CD4-positive, alpha-beta T cell treated with Interleukin-6 at 100 ng/mL for 8 hours (primary cell): ENCODE results near the gene CHPT1.
A peak's percentile ranks its signal among the peaks of the same experiment; 100 is the strongest.
"Not testable (repeated sequence)": the region's sequence is repeated elsewhere in the genome, so short reads cannot be mapped to it uniquely, and the experiment has no call there.

ENCODE experiments used
- DNase-seq: peaks from one replicate; pipeline ENCODE4 v3.0.0-alpha.2; 2020; ENCODE audit warnings: mixed read lengths, low spot score

The CHPT1 gene

DNA sequence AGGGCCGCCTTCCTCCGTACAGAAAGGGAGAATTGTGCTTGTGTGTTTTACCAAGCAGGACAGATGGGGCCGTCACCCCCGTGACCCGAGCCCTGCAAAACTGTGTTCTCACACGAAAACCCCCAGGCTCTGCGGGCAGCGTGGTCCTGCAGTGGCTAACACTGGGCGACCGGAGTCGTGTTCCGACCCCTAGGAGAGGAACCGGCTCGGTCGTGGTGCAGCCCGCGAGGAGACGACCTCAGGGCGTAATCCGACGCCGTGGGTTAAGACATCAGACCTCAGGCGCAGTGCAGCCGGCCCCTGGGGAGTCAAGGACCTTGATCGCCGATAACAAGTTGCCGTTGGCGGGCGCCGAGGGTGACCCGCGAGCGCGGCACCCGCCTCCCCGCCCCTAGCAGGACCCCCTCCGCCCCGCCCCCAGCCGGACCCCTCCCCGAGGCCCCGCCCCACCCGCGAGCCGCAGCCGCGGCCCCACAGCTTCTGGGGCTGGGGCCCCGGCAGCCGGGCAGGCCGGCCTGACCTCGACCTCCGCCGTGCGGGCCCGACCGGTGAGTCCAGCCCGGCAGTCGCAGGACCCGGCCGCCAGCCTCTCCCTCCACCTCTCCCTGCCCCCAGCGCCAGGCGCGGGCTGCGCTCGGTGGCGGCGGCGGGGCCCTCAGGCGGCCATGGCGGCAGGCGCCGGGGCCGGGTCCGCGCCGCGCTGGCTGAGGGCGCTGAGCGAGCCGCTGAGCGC, at the start of gene CHPT1:
TSS of gene CHPT1 (plus strand) at position 444 of the 733 bp plus-strand sequence. CDS start at position 666, 222 bp downstream.
- peak; percentile 62 for DNase-seq

DNA sequence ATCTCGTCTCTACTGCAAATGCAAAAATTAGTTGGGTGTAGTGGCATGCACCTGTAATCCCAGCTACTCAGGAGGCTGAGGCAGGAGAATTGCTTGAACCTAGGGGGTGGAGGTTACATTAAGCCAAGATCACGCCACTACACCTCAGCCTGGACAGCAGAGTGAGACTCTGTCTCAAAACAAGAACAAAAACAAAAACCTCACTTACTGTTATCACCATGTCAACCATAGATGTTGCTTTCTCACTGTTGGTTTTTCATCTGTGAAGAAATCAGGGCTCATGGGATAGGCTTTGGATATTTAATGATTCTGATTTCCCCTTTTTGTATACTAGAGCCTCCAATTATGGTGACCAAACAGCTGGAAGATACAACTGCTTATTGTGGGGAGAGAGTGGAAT, 49.7 kb upstream of the CHPT1 start:
- no peak for DNase-seq

DNA sequence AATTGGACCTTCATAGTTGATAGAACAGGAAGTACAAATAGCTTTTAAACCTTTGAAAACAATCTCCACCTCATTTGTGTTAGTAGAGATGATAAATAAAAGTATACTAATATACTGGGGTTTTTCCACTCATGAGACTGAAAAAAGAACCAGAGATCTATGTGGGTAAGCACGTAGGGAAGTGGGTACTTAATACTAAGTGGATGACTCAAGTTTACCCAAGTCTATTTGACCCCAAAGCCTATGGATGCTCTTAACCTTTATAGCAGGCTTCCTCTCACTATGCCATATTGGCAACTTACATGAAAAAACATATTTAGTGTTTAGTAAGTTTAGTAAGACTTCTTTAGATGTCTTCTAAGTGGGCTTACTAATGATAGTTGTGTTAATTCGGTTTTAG, 49.2 kb upstream of the CHPT1 start:
- no peak for DNase-seq

DNA sequence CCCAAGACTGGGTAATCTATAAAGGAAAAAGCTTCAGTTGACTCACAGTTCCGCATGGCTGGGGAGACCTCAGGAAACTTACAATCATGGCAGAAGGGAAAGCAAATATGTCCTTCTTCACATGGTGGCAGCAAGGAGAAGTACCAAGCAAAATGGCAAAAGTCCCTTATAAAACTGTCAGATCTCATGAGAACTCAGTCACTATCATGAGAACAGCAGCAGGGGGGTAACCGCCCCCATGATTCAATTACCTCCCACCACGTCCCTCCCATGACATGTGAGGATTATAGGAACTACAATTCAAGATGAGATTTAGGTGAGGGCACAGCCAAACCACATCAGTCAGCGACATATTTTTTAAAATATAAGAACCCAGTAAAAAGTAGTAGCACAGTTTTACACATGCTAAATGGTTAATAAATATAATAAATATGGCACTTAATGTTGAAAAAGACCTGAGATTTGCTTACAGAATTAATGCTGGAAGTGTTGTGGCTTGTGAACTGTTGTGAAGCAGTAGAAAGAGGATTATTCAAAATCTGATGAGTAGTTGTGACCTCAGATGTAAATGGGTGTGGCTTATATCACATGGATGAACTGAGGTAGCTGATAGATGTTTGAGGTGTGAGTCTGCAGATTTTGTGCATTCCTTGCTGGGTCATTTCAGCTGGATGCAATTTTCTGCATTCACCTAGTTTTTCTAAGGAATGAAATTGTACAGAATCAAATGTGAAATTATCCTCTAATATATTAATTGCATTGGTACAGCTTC, 46.9 kb upstream of the CHPT1 start:
- DNase-seq = no peak

DNA sequence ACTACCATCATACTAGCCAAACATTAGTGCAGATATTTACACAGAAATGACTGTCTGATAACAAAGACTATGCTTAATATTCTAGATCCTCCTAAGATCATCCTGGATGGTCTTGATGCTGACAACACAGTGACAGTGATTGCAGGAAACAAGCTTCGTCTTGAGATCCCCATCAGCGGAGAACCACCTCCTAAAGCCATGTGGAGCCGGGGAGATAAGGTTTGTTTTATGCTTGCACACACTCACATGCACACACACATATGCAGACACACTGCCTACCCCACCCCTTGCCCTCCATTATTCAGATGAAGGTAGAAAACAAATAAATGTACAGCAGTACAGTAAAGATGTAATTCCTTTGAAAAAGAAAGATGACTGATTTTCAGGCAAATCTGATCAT, 44.4 kb upstream of the CHPT1 start:
- no peak for DNase-seq

DNA sequence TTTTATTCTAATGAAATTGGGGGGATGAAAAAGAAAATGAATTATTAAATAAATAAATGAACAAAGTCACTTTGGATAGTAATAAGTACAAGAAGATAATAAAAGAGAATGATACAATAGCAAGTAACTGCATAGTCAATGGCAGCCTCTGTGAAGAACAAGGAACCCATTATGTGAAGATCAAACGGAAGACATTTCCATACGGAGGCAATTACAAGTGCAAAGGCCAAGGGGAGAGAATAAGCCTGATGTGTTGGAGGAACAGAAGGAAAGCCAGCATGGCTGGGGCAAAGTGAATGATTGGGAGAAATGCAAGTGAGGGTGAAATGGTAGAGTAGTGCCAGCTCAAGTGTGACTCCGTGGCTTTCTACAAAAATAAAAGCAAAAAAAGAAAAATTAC, 43.9 kb upstream of the CHPT1 start:
- DNase-seq = no peak

DNA sequence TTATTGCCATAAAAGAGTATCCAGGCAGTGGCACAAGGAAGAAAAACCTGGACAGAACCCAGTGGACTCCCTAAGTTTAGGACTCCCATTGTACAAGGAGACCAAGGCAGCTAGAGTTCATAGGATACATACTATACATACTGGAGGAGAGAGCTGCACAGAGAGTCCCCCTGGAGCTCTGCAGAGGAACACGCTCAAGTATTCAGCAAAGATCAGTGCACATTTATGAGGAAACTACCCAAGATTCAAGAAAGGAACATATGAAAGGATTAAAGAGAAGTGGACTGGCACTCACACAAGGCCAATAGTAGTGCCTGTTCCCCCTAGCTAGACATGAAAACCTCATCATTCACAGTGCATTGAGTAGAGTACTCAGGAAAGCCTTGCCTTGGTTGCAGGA, 43.0 kb upstream of the CHPT1 start:
- no peak for DNase-seq

DNA sequence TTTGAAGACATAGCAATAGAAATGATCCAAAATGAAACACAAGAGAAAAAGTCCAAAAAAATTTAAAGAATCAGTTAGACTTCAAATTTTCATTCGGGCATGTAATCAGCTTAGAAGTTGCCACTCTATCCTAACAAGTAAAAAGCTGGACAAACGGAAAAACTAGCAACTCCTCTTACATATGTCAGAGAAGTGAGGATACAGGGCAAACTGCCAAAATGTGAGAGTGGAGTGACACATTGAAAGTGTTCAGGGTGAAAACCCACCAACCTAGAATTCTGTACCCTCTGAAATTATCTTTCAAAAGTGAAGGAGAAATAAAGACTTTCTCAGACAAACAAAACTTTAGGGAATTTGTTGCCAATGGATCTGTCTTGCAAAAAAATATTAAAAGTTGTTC, 42.0 kb upstream of the CHPT1 start:
- no peak for DNase-seq

DNA sequence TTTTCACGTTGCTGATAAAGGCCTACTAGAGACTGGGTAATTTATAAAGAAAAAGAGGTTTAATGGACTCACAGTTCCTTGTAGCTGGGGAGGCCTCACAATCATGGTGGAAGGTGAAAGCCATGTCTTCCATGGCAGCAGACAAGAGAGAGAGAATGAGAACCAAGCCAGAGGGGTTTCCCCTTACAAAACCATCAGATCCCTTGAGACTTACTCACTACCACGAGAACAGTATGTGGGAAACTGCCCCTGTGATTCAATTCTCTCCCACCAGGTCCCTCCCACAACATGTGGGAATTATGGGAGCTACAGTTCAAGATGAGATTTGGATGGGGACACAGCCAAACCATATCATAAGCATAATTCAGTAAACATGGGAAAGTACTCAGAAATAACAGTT, 36.8 kb upstream of the CHPT1 start:
- DNase-seq = not testable (repeated sequence)

DNA sequence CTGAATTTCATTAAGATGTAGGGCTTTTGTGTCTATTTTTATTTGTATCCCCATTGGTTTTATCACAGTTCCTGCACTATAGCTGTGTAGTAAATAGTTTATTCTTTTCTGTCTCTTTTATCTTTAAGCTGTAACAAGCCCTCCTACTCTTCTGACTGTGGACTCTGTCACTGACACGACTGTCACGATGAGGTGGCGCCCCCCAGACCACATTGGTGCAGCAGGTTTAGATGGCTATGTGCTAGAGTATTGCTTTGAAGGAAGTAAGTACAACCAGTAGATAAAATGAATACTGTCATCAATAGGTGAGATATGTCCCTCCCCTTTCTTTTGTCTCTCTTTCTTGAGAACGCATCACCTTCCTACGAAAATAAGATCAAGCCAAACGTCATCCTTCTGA, 34.1 kb upstream of the CHPT1 start:
- no peak for DNase-seq

DNA sequence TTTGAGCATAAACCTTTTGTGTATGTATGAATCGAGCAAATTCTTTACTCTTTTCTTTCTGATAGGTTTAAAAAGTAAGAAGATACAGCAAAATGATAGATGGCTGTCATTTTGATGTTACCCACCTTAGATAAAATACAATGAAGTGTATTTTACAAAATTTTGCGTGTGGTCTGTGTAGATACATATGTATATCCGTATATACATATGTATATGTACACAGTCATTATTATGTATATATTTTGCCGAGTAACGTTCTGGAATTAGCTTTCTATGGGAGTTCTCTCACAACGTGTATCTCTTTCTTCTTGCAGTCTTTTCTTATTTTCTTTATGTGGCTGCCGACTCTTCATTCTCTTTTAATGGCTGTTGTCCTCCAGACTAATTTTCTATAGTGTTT, 32.4 kb upstream of the CHPT1 start:
- DNase-seq = no peak

DNA sequence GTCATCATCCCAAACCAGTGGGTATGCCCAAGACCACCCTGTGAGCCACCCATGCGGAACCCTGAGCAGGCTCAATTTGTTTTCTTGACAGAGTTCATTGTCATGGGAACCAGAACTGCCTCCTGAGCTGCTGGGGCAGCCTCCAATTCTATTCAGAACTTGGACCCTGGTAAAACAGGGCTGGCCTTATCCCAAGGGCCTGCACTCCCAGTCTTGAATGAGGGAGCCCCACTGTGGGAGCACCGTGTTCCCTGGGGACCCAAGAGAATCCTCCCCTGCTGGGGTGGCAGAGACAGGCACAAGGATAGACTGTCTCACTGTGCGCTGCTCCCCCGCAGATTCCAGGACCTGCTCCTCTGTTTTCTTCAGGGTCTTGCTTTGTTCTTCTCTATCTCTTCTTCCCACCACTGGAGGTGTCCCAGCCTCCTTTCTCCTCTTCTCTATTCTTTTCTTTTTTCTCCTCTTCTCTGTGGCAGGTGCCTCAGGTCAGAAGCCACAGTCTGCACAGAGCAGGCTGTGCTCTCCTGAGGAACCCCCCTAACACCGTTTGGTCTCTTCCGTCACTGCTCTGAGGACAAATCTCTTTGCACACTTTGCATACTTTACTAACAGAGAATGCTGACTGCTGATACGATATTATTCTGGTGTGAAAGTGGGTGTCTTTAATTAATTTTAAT, 31.2 kb upstream of the CHPT1 start:
- no peak for DNase-seq

DNA sequence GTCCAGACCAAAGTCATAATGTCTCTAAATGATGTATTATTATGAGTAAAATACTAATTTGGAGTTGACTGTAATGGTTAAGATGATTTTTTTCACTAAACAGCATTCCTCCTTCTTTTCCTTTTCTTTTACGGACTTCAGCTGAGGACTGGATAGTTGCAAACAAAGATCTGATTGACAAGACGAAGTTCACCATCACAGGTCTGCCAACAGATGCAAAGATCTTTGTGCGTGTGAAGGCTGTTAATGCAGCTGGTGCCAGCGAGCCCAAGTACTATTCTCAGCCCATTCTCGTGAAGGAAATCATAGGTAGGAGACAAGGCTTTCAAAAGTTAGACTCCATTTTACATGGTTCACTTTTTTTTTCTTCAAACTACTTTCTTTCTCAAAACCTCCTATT, 29.8 kb upstream of the CHPT1 start:
- no peak for DNase-seq

DNA sequence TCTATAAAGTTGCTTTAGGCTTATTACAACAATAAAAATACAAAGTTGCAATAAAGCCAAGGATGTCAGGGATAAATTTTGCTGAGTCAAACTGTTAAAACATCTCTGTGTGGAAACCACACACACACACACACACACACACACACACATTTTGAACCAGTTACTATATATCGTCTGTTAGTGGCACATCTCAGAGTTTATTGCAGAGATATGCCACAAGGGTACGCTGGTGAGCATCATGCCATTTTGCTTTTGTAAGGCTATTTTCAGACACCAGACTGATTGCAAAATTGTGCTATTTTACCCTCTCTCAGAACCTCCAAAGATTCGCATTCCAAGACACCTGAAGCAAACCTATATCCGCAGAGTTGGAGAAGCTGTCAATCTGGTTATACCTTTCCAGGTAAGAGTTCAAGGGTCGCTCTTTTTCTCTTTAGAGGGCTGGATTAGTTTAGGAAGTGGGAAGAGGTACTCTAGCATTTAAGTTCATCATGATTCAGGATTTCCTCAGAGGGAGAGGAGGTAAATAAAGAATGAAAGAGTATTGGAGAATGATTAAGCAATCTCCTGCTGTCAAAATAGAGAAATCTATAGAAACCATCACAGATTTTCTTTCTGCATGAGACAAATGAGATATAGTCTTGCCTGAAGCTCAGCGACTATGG, 27.3 kb upstream of the CHPT1 start:
- peak; percentile 38 for DNase-seq

DNA sequence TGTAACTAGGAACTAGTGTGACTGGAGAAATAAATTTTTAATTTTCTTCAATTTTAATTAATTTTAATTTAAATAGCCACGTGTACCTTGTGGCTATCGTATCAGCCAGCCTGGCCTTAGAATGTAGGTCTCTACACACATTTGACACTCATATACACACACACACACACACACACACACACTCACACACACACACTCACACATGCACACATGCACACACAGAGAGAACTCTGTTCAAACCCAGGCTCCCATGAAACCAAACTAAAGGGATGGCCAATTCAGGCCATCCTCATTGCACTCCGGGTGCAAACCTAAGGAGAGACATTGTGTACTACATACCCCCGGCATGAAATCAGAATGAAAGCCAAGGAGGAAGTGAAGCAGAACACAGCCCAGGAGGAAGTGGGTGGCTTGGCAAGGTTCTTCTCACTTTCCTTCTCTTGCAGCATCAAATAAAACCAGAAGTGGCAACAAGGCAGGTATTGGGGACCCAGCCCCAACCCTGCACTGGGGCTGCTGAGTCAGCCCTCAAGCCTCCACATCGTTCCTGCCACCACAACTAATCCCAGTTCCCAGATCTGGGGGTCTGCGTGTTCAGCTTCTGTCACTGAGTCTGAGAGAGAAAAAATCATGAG, 26.2 kb upstream of the CHPT1 start:
- peak; percentile 55 for DNase-seq

DNA sequence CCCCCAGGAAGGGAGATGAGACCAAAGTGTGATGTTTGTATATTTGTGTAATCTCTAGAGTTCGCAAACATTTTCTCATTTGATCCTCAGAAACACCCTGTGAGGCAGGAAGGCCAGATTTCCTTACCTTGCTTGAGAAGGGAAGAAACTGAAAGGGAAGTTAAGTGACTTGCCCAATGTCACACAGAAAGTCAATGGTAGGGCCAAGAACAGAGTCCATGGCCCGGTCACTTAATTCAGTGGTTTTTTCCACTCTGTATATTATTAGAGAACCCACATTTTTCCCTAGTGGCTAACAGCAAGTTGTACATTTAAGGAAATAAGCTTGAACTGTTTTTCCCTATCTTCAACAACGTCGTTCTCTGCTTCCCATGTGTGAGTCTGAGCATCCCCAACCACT, 25.6 kb upstream of the CHPT1 start:
- DNase-seq = no peak

DNA sequence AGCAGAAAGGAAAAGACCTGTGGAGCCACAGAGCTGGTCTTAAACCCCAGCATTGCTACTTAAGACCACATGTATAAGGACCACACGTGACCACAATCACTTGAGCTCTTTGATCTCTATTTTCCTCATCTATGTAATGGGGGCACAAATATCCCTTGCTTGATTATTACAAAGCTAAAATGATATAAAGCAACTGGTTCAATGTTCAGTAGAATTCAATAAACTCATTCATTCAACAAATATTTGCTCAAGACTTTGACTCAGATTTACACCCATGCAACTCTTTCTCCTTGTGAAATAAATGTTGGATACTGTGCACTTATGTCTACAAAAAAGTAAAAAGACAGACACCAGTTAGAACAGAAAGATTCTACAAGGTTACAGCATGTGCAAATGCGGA, 21.9 kb upstream of the CHPT1 start:
- DNase-seq = no peak

DNA sequence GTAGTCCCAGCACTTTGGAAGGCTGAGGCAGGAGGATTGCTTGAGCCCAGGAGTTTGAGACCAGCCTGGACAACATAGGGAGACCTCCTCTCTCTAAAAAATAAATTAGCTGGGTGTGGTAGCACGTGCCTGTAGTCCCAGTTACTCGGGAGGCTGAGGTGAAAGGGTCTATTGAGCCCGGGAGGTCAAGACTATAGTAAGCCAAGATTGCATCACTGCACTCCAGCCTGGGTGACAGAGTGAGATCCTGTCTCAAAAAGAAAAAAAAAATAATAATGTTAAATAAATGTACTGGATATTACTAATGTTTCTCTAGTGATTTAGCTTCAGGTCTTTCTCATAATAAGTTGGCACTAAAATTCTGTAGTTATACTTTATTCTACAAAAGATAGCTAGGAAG, 20.9 kb upstream of the CHPT1 start:
- not testable (repeated sequence) for DNase-seq

DNA sequence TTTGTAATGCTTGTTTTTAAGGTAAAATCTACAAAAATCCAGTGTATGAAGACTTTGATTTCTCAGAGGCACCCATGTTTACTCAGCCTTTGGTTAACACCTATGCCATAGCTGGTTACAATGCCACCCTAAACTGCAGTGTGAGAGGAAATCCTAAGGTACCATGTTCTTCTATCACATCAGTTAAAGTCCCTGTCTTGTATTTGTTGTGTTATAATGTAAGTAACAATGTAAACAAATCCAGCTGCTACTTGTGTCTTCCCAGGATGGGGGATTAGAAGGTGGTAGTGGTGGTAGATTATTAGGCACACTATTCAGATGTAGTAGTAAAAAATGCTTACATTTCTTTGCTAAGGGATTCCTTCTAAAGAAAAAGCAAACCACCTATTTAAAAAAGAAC, 19.4 kb upstream of the CHPT1 start:
- no peak for DNase-seq

DNA sequence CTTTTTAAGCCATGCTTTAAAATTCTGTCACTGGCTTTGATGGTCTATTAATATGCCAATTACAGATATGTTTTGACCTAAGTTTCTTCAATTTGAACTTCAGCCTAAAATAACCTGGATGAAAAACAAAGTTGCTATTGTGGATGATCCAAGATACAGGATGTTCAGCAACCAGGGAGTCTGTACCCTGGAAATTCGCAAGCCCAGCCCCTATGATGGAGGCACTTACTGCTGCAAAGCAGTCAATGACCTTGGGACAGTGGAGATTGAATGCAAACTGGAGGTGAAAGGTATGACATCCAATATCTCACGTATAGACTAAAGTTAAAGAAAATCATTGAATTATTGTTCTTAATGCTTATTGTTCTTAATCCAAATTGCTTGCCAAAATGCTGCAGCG, 17.2 kb upstream of the CHPT1 start:
- DNase-seq = no peak

DNA sequence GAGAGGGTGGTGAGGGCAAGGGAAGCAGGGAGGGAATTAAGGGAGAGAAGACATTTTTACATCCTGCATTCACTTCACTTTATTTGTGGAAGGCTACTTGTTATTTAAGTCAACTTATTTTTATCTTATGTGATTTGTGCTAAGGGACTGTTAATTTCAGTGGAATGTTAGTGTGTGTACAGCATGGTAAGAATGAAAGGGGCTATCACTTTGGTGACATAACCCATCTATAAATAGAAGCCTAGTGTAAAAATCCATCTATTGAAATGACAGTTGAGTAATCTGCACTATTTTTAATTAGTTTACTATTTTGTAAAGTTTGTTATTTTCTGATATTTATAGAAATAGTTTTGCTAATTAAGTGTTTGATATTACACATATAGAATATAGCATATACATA, 16.8 kb upstream of the CHPT1 start:
- DNase-seq = no peak

DNA sequence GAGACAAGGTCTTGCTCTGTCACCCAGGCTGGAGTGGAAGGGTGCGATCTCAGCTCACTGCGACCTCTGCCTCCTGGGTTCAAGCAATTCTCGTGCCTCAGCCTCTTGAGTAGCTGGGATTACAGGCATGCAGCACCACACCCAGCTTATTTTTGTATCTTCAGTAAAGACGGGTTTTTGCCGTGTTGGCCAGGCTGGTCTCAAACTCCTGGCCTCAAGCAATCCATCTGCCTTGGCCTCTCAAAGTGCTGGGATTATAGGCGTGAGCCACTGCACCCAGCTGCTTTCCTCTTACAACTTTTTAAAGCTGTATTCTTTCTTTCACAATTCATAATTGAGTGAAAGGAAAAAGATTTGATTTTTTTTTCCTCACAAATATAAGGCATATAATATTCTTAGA, 15.8 kb upstream of the CHPT1 start:
- not testable (repeated sequence) for DNase-seq
